Measurements from ENCODE around the gene CEP128. TPM values are rescaled to one million over a fixed set of nuclear protein-coding genes. Genes with fewer than 3 reads are reported as not detected.

Gene CEP128
- total RNA-seq, 2 experiments from 2014 or later: 24.7 to 26.0 TPM

DNA sequence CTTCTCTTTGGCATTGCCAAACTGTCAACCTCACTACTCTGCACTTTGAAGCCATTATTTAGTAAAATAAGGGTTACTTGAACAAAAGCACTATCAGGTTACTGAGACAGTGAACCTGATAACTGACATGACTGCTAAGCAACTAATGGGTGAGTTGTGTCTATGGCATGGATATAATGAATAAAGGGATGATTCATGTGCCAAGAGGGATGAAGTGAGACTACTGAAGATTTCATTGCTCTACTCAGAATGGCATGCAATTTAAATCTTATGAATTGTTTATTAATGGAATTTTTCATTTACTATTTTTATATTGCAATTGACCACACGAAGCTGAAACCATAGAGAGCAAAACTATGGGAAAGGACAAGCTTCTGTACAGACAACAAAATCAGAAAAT, 74.4 kb downstream of the CEP128 start:
- no peaks in the 10 kb centered on the region for H3K4me1 Mint-ChIP-seq
- peaks cover 18% of the 10 kb centered on the region for H3K9me3 Mint-ChIP-seq
- CTCF ChIA-PET: no interaction called here
- H3K4me3 Mint-ChIP-seq: no peak overlapping the region
- H3K36me3 Mint-ChIP-seq (ENCODE audit: low read depth): peaks cover 45% of the 10 kb centered on the region
- POLR2A ChIA-PET: no interaction called here
- no peaks in the 10 kb centered on the region for H3K27me3 Mint-ChIP-seq
- H3K27ac Mint-ChIP-seq: no peak overlapping the region
- DNase-seq: no peak

DNA sequence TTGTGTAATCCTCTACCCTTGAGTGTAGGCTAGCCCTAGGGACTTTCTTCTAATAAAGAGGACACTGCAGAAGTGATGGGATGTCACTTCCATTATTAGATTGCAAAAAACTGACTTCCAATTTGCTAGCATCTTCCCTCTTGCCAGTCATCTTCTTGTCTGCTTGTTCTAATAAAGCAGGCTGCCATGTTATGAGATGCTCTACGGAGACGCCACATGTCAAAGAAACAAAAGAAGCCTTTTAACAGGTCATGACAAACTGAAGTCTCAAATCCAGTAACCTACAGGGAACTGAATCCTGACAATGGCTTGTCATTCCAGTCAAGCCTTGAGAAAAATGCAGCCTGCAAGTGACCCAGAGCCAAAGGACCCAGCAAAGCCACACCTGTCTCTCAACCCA, 76.0 kb downstream of the CEP128 start:
- no peaks in the 10 kb centered on the region for H3K4me1 Mint-ChIP-seq
- DNase-seq: no peak
- H3K27ac Mint-ChIP-seq: no peak overlapping the region
- no peaks in the 10 kb centered on the region for H3K27me3 Mint-ChIP-seq
- CTCF ChIA-PET: no interaction called here
- no peak overlapping the region for H3K4me3 Mint-ChIP-seq
- peaks cover 35% of the 10 kb centered on the region for H3K36me3 Mint-ChIP-seq (ENCODE audit: low read depth)
- peaks cover 12% of the 10 kb centered on the region for H3K9me3 Mint-ChIP-seq
- POLR2A ChIA-PET: no interaction called here

DNA sequence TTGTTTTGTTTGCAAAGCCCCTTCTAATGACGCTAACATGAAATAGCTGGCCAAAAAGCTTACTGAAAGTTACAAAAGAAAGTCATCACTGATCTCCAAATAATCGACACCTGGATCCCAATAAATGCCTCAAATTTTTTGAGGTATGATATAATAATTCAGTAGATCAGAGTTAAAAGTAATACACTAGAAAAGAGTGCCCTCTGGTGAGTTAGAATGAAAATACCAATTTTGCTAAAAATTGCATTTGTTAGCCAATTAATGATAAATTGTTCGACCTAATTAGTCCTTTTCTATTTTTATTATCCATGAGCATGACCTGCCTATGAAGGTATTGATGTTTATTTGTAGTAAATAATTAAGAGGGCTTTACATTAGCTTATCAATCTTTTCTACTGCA, 78.6 kb downstream of the CEP128 start:
- CTCF ChIA-PET: interaction anchor here (1.3 to 2.4 kb wide), 2 partner anchors 124 to 650 kb away, joined by 3 to 12 read pairs; no protein-coding TSS in a partner anchor
- Mint-ChIP-seq H3K9me3 (peaks cover 10% of the 10 kb centered on the region), H3K4me3 (no peak overlapping the region), H3K4me1 (no peaks in the 10 kb centered on the region), H3K27ac (no peak overlapping the region), H3K36me3 (ENCODE audit: low read depth) (peaks cover 24% of the 10 kb centered on the region), H3K27me3 (no peaks in the 10 kb centered on the region)
- DNase-seq: no peak
- POLR2A ChIA-PET: no interaction called here

GRCh38 chr14:80862541-80862940, 79.0 kb downstream of the CEP128 start:
- no peaks in the 10 kb centered on the region for H3K27me3 Mint-ChIP-seq
- DNase-seq: no peak
- no peak overlapping the region for H3K27ac Mint-ChIP-seq
- no peaks in the 10 kb centered on the region for H3K4me1 Mint-ChIP-seq
- ChIA-PET CTCF (interaction anchor here (1.3 to 2.4 kb wide), 2 partner anchors 125 to 649 kb away, joined by 3 to 12 read pairs; no protein-coding TSS in a partner anchor), POLR2A (no interaction called here)
- H3K9me3 Mint-ChIP-seq: peaks cover 6% of the 10 kb centered on the region
- no peak overlapping the region for H3K4me3 Mint-ChIP-seq
- peaks cover 21% of the 10 kb centered on the region for H3K36me3 Mint-ChIP-seq (ENCODE audit: low read depth)

DNA sequence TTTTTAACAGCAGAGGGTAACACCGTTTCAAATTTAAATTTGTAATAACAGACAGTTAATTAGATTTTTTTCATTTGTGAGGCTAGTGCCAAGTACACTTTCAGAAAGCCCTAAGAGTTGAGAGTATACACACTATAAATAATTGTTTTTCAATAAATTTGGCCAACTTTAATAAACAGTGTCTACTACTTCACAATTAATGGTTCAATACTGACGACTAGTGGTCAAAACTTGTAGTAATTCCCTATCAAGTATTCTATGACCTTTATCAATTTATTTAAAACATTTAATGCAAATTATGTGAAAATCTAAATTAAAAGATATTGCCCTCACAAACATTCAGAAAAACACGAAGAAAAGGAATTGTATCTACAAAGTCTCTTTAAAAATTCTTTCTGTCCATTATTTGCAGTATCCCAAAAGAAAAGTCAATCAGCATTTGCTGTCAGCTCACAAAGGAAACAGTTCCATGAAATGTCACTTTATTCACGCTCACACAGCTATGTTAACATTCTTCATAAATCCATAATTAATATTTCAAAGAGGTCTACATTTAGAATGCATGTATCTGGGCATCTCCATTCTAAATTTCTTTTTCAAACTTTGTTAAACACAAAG, 91.2 kb downstream of the CEP128 start:
- no peak overlapping the region for H3K27ac Mint-ChIP-seq
- DNase-seq: no peak
- H3K9me3 Mint-ChIP-seq: no peaks in the 10 kb centered on the region
- H3K4me1 Mint-ChIP-seq: no peaks in the 10 kb centered on the region
- no peaks in the 10 kb centered on the region for H3K36me3 Mint-ChIP-seq (ENCODE audit: low read depth)
- POLR2A ChIA-PET: interaction anchor here (1.4 kb wide), 1 partner anchor 91 kb away, joined by 3 read pairs; the partner anchor contains the start of gene CEP128
- H3K27me3 Mint-ChIP-seq: no peaks in the 10 kb centered on the region
- no peak overlapping the region for H3K4me3 Mint-ChIP-seq
- CTCF ChIA-PET: interaction anchor here (0.8 to 1.5 kb wide), 4 partner anchors 88 to 796 kb away, joined by 3 to 6 read pairs (median 4); no protein-coding TSS in a partner anchor

GRCh38 chr14:80847070-80847469, 94.5 kb downstream of the CEP128 start:
- Mint-ChIP-seq H3K27me3 (no peaks in the 10 kb centered on the region), H3K4me3 (no peak overlapping the region), H3K27ac (no peak overlapping the region), H3K9me3 (no peaks in the 10 kb centered on the region), H3K4me1 (no peaks in the 10 kb centered on the region), H3K36me3 (ENCODE audit: low read depth) (no peaks in the 10 kb centered on the region)
- no peak for DNase-seq
- CTCF ChIA-PET: no interaction called here
- POLR2A ChIA-PET: no interaction called here

GRCh38 chr14:80845856-80846255, 95.7 kb downstream of the CEP128 start:
- ChIA-PET POLR2A (no interaction called here), CTCF (no interaction called here)
- Mint-ChIP-seq H3K4me3 (no peak overlapping the region), H3K4me1 (no peaks in the 10 kb centered on the region), H3K36me3 (ENCODE audit: low read depth) (no peaks in the 10 kb centered on the region), H3K9me3 (no peaks in the 10 kb centered on the region), H3K27ac (no peak overlapping the region), H3K27me3 (no peaks in the 10 kb centered on the region)
- no peak for DNase-seq

DNA sequence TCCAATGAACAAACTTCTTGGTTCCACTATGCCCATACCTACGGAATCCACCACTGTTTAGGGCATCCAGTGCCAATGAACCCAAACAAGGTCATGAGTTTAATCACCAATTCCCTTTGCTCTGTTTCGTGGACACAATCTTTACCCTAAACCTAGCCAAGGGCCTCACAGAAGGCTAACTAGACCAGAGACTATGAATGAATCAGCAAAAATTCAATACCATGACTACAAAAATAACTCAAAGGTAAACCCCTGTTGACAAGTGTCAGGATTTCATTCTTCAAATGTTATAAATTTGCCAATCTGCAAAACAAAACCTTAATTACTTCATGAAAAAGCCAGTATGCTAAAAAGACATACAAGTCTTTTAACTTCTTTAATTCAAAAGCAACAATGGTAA, 96.7 kb downstream of the CEP128 start:
- Mint-ChIP-seq H3K36me3 (ENCODE audit: low read depth) (peaks cover 1% of the 10 kb centered on the region), H3K9me3 (no peaks in the 10 kb centered on the region), H3K4me3 (no peak overlapping the region), H3K27ac (no peak overlapping the region), H3K4me1 (no peaks in the 10 kb centered on the region), H3K27me3 (no peaks in the 10 kb centered on the region)
- no peak for DNase-seq
- CTCF ChIA-PET: no interaction called here
- POLR2A ChIA-PET: no interaction called here

DNA sequence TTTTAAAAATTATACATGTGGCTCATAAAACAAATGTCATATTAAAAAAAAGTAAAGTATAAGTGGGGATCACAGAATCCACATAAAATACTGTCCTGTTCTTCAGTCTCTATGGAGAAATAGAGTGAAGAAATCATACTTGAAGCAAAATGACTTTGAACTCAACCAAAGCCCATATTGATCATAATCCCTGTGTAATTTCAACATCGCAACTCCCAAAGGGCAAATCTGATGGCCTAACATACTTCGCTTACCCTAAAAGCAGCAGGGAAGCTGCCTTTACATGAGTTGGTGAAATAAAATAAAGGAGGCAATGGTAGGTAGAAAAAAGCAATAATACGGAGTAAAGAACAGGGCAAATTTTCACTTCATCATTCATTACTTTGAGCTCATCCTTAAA, 101.8 kb downstream of the CEP128 start:
- CTCF ChIA-PET: no interaction called here
- Mint-ChIP-seq H3K36me3 (ENCODE audit: low read depth) (peaks cover 8% of the 10 kb centered on the region), H3K27me3 (no peaks in the 10 kb centered on the region), H3K4me3 (no peak overlapping the region), H3K9me3 (no peaks in the 10 kb centered on the region), H3K27ac (no peak overlapping the region), H3K4me1 (no peaks in the 10 kb centered on the region)
- no peak for DNase-seq
- POLR2A ChIA-PET: no interaction called here

DNA sequence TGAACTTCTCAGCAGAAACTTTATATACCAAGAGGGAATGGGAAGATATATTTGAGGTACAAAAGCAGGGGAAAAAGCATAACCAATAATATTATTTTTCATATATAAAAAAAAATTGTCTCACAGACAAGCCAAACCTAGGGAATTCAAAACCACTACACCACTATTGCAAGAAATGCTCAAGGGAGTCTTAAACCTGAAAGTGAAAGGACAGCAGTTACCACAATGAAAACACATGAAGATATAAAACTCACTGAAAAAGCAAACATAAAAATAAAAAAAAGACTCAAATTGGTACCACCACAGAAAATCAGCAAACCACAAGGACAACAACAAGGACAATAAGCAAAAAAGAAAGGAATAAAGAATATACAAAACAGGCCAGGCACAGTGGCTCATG, 131.9 kb downstream of the CEP128 start:
- H3K4me1 Mint-ChIP-seq: peaks cover 13% of the 10 kb centered on the region
- peaks cover 16% of the 10 kb centered on the region for H3K36me3 Mint-ChIP-seq (ENCODE audit: low read depth)
- ChIA-PET POLR2A (no interaction called here), CTCF (no interaction called here)
- no peak overlapping the region for H3K27ac Mint-ChIP-seq
- no peaks in the 10 kb centered on the region for H3K27me3 Mint-ChIP-seq
- H3K9me3 Mint-ChIP-seq: peaks cover 4% of the 10 kb centered on the region
- no peak for DNase-seq
- H3K4me3 Mint-ChIP-seq: no peak overlapping the region

- Mint-ChIP-seq H3K27me3 (no peaks in the 10 kb centered on the region), H3K9me3 (peaks cover 13% of the 10 kb centered on the region), H3K4me1 (peaks cover 8% of the 10 kb centered on the region), H3K27ac (no peak overlapping the region), H3K36me3 (ENCODE audit: low read depth) (peaks cover 24% of the 10 kb centered on the region), H3K4me3 (no peak overlapping the region)
- DNase-seq: no peak
- ChIA-PET POLR2A (no interaction called here), CTCF (no interaction called here)
Measured at GRCh38 chr14:80805136-80805535, 136.4 kb downstream of the CEP128 start.

DNA sequence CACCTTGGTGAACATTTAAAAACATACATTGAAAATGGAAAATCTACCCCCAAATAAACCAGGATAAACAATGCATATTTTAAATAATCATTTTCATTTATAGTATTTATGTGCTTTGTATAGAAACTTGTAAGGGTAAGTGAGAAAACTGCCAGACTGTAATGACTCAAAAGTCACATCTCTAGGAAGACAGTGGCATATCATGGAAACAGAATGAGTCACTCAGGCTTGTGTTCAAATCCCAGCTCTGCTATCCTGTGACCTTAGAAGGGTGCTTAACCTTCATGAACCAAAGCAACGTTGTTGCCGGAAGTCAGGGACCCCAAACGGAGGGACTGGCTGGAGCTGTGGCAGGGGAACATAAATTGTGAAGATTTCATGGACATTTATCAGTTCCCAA, 142.7 kb downstream of the CEP128 start:
- Mint-ChIP-seq H3K9me3 (peaks cover 14% of the 10 kb centered on the region), H3K4me1 (no peaks in the 10 kb centered on the region), H3K4me3 (no peak overlapping the region), H3K27me3 (no peaks in the 10 kb centered on the region), H3K27ac (no peak overlapping the region), H3K36me3 (ENCODE audit: low read depth) (peaks cover 21% of the 10 kb centered on the region)
- CTCF ChIA-PET: no interaction called here
- no peak for DNase-seq
- POLR2A ChIA-PET: no interaction called here

DNA sequence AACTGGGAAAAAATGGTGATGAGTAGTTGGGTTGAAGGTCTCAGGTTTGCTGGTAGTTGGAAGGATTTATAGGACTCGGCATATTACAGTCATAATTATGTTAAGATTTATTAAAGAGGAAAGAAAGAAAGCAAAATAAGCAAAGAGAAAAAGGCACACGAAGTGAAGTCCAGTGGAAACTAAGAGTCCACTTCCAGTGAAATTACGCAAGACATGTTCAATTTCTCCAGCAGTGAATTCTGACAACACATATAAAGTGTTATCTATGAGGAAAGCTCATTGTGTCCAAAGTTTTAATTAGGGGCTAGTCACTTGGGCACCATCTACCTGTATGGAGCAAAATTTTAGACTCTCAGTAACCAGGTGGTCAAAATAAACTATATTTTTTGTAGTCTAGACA, 143.3 kb downstream of the CEP128 start:
- Mint-ChIP-seq H3K4me1 (no peaks in the 10 kb centered on the region), H3K36me3 (ENCODE audit: low read depth) (peaks cover 21% of the 10 kb centered on the region), H3K9me3 (peaks cover 14% of the 10 kb centered on the region), H3K27ac (no peak overlapping the region), H3K27me3 (no peaks in the 10 kb centered on the region), H3K4me3 (no peak overlapping the region)
- POLR2A ChIA-PET: no interaction called here
- no peak for DNase-seq
- CTCF ChIA-PET: no interaction called here

DNA sequence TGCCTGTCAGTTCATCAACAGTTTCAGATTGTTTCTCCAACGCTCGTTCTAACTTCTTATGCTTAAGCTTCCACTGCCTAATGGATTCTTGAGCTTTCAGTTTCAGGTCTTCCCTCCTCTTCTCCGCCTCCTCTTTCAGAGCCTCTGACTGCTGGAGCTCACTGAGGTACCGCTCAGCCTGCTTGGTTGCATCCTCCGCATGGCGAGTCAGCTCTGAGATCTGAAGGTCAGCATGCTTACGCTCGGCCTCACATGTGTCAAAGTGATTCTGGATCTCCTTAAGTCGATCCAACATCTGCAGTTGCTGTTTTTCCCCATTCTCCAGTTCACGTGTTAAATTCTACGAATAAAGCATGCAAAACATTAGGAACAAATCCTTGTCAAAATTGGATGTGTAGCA, 148.8 kb downstream of the CEP128 start:
- ChIA-PET POLR2A (no interaction called here), CTCF (interaction anchor here (1.0 kb wide), 1 partner anchor 163 kb away, joined by 3 read pairs; the partner anchor contains the start of gene TSHR)
- Mint-ChIP-seq H3K4me1 (no peaks in the 10 kb centered on the region), H3K4me3 (no peak overlapping the region), H3K36me3 (ENCODE audit: low read depth) (peaks cover 20% of the 10 kb centered on the region), H3K9me3 (no peaks in the 10 kb centered on the region), H3K27me3 (no peaks in the 10 kb centered on the region), H3K27ac (no peak overlapping the region)
- no peak for DNase-seq
